ENCODE data around the gene ZFPM1.

Gene ZFPM1

DNA sequence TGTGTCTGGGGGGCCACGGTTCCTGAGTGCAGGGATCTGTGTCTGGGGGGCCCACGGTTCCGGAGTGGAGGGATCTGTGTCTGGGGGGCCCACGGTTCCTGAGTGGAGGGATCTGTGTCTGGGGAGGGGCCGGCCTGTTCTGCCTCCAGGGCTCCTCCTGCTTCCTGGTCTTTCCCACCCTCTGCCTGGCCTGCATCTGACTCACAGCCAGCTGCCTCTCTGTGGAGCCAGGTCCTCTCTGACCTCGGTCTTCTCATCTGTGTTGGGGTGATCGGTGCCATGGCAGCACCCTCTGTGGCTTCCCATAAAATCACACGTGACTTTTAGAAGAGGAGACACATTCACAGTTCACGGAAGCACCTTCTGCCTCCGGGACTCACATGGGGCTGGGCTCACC lies 50.3 kb downstream of the ZFPM1 start:
- peak; percentile 18 for DNase-seq

DNA sequence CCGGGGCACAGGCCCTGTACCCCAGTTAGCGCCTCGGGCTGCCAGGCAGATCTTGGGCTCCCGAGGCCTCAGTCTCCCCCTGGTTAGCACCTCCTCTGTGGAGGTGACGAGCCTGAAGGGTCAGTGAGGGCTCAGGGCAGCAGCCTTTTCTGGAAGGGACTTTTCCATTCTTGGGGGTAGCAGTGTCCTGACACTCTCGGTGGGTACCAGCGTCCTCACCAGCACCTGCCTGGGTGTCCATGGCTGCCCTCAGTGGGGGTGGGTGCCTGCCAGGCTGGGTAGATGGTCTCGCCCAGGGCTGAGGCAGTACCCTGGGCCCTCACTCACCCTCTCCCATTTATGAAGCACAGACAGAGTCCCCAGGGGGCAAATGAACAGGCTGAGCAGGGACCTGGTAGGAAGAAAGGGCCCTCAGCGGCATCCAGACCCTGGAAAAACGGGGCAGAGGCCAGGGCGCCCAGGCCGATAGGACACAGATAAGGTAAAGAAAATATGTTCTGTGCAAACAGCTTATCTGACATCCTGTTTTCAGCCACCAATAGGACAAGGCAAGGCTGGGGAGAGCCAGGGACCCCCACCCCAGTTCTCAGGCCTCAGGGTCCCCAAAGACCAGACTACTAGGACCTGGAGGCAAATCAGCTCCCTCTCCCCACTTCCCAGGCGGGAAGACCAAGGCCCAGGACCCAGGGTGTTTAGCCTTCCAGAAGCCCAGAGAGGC lies 50.9 kb downstream of the ZFPM1 start:
- no peak for DNase-seq

DNA sequence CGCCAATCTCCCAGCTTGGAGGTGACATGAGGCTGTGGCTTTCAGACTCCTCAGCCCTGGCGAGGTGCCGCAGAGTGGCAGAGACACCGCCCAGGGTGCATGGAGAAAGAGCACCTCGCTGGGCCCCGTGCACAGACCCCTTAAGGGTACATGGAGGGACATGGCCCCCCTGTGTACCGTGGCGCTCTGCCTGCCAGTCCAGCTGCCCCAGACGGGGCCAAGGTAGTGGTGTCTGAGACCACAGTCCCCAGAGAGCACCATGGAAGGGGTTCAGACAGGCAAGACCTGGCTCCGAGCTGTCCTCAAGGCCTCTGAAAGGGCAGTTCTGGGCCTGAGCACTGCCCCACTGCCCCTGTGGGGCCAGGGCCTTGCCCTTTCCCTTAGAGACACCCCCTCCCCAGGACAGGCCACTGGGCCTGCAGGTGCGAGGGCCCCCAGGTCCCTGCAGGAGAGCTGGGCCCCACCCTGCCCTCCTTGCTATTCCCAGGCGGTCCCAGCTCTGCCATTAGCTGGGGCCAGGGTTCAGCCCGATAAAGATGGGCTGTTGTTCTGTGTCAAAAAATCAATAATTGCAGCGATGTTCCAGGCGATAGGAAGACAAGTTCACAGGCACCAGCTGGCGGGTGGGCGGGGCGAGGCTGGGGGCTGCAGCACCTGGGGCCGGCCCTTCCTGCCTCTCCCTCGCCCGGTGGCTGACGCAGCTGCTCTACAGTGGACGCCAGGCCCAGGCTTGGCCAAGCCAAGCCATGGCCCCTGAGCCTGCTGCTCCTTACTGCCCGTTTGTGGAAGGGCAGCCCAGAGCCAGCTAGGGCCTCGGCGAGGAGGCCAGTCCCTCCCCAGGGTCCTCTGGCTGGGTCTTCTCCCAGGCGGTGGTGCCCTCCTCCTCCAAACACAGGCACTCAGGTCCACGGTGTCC lies 51.7 kb downstream of the ZFPM1 start:
- no peak for DNase-seq

DNA sequence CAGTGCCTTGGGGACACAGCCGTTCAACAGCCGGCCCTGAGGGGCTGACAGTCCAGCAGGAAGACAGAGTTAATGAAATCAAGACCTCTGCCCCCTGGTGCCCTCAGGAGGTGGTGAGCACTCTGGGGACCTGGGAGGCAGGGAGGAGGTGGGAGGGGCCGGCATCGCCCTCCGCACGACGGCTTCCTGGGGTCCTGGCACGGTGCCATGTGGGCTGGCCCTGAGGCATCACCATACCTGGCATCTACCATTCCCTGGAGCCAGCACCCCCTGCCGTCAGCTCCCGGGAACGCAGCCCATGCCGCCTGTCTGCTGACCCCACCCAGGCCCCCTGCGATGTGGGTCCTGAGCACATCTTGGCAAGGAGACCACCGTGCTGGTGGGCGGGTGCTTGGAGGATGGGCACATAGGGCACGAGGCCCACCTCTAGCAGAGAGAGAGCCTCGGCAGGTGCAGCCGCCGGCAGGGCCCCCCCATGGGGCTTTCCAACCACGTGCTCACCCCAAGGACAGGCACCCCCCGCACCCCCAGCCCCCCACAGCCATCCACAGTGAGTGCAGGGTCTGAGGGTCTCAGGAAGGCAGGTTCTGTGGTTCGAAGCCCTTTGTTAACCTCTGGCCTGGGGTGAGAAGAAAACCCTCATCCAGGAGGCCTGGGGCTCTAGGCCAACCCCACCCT lies 52.5 kb downstream of the ZFPM1 start:
- DNase-seq, result peak; percentile 44

DNA sequence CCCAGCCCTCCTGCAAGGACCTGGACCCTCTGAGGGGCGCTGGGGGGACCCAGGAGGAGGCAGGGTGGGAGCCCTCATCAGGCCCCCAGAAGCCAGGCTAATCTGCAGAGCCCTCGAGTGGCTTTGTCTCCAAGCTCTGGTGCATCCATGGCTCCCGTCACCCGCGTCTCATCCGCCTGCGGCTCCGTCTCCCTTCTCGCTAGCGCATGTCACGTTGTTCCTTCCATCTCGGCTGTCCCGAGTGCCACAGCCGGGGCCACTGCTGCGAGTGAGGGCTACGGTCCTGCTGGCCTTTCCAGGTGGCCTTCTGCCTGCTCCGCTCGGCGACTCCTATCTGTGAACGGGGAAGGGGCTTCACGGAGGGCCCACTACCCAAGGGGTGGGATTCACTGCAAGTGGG lies 53.6 kb downstream of the ZFPM1 start:
- no peak for DNase-seq

DNA sequence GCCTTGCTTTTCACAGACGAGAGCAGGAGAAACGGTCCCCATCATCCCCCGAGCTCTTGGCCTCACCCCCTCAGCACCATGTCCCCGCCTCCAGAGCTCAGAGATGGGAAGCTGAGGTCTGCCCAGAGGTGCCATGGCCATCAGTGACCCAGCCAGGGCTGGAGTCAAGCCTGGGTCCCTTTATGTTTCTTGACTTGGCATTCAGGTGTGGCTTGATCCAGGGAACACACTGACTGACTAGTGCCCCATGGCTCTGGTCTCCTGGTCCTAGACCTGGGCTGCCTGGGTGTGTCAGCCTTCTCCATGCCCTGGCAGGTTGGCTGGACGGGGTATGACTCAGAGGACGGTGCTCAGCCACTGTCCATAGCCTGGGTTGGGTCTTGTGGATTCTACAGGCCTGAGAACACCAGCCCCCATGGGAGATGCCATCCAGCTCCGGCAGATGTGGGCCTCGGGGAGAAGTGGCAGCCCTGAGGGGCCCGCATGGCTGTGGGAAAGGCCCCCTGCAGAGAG lies 54.2 kb downstream of the ZFPM1 start:
- DNase-seq, result no peak

DNA sequence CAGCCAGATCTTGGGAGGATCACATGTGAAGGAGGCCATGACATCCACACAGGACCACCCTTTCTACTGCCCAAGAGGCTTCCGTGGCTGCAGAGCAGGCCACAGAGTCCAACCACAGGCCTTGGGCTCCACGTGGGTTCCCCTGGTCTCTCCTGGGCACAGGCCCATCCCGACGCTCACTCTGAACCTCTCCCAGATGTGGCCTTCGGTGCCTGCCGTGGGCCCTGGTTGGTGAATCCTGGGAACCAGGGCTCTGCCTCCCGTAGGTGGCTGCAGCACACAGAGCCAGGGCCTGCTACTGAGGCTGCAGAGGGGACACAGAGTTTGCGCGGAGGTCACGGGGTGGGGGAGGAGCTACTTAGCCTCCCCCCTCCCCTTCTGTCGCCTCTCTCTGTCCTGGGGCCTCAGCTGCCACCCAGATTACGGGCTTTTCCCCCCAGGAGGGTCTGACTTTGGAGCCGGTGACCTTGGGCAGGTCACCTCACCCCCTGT lies 55.3 kb downstream of the ZFPM1 start:
- no peak for DNase-seq

DNA sequence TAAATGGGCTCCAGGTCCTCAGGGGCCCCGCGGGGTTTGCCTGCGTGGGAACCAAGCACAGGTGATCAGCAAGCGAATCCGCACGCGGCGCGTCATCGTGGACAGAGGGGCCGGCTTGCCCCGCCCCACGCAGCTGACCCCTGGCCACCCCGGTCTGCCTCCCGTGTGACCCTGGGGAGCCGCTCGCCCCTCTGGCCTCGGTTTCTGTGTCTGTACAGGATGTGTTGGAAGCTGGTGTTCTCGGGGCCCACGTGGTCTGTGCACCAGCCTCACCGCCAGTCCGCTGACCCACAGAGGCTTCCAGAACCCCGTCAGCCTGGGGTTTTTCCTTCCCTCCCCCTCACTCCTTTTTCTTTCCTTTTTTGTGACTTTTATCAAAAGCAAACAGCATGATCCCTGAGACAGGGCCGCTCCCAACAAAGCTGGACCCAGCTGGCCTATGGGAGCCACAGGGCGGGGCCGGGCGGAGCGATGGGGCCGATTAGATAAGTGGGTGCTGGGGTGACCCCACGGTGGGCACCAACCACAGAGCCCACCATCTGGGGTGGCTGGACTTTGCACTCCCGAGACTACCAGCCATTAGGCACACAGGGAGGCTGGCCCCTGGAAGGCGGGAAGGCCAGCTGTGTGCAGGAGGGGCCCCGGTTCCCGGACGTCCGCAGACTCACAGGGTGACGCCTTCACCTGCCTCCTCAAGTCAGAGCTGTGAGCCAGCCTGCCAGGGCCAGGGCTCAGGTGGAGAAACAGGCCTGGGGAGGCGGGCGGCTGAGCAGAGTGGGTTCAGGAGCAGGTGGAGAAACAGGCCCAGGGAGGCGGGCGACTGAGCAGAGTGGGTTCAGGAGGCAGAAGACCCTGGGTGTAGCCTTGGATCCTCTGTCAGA lies 56.0 kb downstream of the ZFPM1 start:
- DNase-seq, result no peak

DNA sequence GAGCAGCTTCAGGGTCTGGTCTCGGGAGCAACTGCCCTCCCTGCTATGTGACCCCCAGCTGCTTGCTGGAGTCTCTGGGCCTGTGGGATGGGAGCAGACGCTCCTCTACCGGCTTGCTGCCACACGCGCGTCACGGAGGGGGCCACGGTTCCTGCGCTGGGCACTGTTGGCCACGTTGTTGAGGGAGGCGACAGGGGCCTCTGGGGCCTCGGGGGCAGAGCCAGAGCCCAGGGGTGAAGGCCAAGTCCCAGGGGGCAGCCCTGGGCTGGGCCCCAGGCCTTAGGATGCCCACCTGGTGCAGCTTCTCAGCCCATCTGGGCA lies 56.6 kb downstream of the ZFPM1 start:
- no peak for DNase-seq

DNA sequence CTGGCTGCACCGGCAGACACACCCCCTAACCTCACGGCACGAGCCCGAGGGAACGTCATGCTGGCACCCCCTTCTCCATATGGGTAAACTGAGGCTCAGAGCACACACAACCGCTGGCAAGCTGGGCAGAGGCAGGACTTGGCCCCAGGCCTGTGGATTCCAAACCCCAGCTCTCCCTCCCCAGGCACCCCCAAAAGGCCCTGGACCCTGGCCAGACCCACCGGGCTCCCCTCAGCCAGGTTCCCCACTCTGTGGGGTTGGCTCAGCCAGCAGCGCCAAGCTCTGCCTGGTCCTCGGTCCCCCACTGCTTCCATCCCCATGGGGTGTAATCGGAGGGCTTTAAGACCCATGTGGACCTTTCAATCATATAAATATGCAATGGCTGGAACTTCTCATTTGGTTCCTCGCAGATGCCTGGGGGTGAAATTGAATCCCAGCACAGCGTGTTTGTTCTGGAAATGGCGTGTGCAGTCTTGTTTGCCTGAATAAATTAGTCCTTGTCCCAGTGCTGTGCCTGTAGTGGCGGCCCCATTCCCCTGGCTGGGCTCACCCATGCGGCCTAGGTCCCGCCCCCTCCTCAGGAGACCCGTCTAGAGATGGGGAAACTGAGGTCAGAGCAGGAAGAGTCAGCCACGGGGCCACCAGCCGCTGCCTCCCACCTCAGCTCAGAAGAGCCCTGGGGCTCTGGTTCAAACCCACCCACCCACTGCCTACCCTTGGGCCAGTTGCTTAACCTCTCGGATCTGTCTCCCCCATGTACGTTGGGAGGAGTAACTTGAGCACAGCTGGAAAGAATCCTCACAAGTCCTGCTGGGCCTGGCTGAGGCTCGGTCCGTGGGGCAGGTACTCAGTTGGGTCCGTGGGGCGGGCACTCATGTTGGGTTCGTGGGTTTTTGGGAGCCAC lies 57.3 kb downstream of the ZFPM1 start:
- no peak for DNase-seq

DNA sequence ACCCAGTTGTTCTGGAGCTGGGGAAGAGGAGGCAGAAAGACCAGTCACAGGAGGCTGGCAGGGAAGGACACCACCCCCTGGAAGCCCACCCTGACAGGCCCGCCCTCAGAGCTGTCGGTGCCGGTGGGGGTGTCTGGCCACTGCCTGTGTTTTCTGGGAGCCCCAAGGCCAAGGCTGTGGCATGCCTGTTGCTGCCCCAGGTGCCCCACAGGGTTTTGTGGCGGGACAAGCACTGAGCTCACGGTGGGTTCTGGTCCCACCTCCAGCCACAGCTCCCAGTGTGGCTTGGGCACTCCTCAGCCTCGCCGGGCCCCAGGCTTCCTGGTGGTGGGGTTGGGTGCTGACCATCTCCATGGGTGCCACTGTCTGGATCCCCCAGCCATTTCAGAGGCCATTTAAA lies 58.0 kb downstream of the ZFPM1 start:
- no peak for DNase-seq

DNA sequence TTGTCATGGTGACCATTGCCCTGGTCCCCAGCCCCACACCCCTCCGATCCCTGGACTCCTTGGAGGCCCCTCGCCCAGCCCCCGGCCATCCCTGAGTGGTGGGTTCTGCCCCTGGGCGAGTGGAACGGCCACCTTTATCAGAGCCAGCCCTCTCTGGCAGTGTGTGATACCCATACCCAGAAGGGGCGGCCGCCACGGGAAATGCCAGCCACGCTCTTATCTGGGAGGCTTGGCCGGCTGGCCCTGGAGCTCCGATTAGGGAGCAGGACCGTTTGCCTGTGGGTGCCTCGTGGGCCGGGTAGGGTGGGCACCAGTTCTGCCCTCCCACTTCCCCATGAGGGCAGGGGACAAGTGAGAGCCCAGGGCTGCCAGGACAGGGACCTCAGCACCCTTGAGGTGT lies 58.8 kb downstream of the ZFPM1 start:
- no peak for DNase-seq

DNA sequence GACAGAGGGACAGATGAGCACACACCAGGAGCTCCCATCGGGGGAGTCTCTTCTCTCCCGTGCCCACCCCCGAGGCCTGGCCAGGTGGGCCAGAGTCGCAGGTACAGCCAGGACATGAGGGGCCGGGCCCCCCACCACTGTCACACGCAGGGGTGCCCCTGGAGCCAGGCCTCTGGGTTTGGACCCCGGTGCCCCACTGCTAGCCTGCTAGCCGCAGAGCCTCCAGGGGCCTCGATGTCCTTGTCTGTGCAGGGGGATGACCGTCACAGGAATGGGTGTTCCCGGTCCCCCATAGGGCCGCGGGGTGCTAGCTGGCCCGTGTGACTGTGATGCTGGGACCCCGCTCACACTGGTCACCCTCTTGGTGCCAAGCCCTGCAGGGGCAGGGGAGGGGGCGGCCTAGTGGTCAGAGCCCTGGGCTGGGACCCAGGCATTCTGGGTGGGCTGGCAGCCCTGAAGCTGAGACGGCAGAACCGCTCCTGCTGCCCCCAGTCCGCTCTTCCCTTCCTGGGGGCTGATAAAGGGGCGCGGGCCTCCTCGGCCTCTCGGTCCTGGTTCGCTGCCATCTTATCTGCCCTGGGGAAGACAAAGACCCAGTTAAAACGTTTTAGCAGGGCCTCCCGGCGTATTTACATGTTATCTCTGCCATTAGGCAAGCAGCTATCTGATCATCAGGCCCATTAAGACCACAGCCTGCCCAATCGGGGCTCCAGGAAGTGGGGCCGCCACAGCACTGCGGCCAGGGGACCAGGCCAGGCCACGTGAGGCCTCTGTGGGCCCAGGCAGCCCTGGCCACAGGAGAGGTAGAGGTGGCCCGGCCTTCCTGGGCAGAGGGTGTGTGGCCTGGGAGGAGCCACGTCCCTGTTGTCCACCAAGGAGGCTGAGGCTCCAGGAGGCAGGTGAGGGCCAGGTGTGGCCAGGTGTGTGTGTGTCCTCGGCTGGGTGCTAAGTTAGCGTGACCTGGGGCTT lies 59.9 kb downstream of the ZFPM1 start:
- no peak for DNase-seq

DNA sequence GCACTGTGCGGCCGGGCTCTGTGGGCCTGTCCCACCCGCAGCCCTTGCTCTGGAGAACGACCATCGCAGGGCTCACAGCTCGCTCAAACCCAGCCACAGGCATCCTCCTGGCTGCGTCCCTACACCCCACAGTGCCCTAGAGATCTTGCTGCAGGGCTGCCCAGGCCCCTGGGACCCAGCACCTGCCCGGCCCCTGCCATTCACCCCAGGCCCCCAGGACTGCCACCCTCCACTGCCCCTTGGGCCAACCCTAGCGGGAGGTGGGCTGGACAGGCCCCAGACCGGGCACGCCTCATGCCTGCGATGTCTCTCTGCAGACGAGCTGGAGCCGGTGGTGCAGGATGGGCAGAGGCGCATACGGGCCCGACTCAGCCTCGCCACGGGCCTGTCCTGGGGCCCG lies 61.0 kb downstream of the ZFPM1 start:
- no peak for DNase-seq

DNA sequence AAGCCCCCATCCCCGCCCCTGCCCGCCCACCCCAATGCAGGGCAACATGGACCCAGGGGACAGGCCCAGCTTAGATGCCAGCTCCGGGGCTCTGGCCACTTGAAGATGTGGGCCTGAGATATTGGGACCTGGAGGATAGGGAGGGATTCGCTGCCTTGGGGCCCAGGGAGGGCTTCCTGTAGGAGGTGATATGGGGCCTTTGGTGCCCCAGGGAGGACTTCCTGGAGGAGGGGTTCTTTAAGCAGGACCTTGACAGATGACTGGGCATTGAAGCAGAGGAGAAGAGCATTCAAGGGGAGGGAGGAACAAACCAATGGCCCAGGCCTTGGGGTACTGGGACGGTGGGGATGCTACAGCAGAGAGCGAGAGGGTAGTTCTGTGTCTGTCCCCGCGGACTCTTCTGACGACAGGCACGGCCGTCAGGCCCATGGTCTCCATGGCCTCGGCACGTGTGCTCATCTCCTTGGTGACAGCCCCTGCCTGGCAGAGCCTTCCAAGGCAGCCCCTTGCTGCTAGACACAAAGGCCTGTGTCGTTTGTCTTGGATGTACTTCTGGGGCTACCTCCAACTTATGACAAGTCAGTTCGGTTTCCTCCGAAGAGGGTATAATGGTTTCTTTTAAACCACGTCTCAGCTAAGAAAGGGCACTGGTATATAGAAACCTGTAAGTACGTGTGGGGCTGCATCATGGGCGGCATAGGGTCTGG lies 61.6 kb downstream of the ZFPM1 start:
- no peak for DNase-seq

DNA sequence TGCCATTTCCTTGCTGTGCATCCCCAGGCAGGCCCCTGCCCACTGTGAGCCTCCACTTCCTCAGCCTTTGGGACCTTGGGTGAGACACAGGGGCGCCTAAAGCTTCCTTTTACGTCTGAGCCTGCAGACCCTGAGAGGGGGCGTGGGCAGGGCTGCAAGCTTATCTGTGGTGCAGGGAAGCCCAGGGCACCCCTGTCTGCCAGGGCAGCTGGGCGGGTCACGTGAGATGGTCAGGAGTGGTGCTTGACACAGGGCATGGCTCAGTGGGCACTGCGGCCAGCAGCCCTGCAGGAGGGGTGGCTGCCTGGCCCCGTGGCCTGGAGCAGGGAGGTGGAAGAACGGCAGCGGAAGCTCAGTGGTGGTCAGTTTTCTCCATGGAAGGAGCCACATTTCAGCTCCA lies 62.3 kb downstream of the ZFPM1 start:
- DNase-seq, result no peak

DNA sequence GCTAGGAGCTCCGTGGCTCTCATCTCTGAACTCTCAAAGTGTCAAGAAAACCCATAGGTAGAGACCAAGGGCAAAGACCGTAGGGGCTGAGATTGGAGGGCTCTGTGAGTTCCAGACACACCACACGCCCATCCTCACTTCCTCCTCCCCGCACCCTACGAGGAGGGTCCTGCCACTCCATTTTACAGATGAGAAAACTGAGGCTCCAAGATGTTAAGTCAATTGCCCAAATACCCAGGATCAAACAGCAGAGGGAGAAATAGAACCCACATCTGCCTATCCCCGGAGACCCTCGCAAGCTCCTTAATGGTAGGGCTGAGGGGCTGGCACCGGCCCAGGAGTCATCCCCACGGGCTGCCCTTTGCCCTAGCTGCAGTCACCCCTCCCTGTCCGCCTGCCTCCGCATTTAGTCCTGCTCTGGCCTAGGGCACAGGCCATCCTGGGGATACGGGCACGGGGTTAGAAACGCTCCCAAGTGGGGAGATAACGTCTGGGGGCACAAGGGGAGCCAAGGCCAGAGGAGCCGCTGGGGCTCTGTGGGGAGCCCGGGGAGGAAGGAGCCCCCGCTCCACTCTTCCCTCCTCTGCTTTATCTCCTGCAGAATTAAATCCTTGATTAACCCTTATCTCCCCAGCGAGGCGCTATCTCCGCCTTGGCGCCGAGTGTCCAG lies 63.0 kb downstream of the ZFPM1 start:
- no peak for DNase-seq

DNA sequence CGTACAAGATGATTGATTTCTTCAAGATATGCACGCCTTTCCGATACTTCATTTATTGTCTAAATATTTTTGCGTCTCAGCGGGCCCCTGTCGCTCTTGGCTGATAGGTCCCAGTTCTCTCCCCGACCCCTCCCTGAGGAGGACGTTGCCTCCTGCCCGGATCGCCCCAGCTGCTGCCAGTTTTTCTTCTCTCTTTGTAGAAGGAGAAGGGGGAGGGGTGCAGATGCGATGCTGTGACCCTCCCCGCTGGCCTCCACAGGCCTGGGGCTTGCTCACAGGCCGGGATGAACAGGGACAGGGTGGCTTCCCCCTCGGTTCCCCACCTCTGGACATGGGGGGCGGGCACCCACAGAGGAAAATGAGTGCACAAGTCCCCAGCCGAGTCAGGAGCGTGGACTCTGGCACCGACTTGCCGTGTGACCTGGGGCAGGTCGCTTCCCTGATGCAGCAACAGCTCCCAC lies 63.6 kb downstream of the ZFPM1 start:
- DNase-seq, result no peak
